Activated naive CD8-positive, alpha-beta T cell treated with anti-CD3 and anti-CD28 coated beads, Interleukin-2, amount 50 U/mL, for 16 hours (primary cell): ENCODE data around the gene KCNC3.

Experiments used
- DNase-seq: peaks from one replicate; pipeline ENCODE4 v3.0.0-alpha.2; 2020; ENCODE audit warnings: low read depth, low spot score

KCNC3 gene

DNA sequence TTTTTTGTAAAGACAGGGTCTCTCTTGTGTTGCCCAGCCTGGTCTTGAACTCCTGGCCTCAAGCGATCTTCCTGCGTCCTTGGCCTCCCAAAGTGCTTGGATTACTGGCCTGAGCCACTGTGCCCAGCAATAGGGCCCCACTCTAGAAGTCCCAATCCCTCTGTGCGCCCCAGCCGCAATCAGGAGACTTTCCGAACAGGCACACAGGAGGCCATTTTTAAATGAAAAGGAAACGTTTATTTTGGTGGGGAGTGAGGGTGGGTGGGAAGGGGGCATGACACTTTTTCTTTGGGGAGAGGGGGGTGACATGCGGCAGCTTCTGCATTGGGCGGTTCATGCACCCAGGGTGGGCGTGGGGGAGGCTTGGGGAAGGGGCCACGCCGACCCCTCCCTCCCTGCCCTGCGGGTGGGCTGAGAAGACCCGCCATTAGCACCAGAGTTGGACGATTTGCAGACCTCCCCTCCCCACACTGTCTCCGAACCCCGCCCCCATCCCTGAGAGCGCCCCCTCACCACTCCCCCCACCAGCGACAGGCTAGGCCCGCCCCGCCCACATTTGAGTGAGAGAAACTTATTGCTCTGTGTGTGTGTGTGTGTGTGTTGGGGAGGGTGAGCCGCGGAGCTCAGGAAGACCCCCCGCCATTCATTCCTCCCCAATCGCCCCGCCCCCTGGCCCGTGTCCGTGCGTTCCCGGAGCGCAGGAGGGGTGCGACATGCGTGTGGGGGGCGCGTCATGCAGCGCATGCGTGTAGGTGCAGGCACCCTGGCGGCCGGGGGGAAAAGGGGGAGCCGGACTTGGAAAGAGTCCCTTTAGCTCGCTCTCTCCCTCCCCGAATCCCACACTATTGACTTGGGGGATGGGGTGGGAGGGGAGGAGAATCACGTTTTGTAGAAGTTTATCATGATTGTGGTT is 17.2 kb downstream of the KCNC3 start:
- no peak for DNase-seq

DNA sequence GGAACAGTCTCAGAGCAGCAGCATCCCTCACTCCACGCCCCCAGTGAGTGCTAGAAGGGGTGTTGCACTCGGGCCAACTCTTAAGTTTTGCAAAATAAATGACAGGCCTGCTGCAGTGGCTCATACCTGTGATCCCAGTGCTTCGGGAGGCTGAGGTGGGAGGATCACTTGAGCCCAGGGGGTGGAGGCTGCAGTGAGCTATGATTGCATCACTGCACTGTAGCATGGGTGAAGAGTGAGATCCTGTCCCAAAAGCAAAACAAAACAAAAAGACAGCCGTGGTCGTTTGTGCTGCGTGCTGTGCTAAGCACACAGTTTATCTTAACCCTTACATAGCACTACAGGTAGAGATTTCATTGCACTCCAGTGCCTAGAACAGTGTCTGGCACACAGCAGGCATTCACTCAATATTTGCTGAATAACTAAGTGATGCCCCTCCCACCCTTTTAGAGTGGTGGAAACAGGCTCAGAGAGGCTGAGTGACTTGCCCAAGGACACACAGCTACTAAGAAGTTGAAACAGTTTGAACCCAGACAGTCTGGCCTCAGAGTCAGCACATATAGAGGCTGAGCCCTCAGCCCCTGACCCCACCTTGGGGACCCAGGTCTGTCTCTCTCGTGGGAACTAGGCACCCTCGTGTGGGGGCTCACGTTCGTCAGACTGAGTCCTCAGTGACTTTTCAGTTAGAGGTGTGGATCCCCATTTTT is 18.3 kb downstream of the KCNC3 start:
- no peak for DNase-seq

DNA sequence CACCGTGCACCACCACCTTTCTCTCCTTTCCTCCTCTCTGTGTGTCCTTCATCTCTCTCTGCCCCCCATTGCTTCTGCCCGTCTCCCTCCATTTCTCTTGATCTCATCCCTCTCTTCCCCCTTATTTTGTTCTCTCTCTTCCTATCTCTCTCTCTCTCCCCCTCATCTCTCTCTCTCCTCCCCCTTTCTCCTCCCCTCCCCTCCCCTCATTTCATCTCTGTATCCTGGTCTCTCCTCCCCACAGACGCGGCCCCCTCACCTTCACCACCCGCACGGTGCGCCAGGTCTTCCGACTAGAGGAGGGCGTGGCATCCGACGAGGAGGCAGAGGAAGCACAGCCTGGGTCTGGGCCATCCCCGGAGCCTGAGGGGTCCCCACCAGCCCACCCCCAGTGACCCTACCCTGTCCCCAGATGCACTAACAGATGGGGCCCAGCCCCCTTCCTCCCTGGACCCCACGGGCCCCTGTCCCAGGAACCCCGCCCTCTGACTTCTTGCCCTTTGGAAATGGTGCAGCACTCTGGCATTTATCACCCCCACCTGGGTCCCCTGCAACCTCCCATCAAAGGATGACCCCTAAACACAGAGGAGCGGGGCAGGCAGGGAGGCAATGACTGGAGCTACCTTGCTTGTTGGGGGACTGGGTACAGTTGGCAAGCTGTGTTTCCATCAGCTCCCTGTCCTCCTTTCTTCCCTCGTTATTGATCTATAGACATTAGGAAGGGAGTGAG is 19.6 kb downstream of the KCNC3 start:
- DNase-seq = no peak

- no peak for DNase-seq
Measured at GRCh38 chr19:50308991-50309390, 20.2 kb downstream of the KCNC3 start.

DNA sequence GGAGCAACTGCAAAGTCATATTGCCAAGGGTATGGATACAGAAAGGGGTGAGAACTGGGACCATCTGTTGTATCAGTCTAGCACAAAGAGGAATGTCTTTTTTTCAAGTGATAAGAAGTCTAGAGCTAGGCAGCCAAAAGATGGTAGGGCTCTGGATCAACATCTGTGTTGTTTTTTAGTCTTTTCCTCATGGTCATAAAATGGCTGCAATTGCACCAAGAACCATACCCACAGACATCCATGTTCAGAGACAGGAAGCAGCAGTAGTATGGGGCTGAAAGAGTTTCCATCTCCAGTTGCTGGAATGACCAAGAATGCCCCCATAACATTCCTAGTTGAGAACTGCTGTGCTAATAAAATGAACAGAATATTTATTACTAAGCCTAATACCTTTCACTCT is 25.6 kb downstream of the KCNC3 start:
- no peak for DNase-seq

DNA sequence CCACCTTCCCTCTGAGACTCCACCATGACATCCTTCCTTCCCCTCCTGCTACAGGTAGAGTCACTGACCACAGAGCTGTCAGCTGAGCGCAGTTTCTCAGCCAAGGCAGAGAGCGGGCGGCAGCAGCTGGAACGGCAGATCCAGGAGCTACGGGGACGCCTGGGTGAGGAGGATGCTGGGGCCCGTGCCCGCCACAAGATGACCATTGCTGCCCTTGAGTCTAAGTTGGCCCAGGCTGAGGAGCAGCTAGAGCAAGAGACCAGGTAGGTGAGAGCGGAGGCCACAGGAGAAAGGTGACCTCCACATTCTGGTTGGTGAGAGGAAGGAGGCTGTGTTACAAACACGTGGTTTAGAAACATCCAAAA is 27.6 kb downstream of the KCNC3 start:
- DNase-seq = no peak

DNA sequence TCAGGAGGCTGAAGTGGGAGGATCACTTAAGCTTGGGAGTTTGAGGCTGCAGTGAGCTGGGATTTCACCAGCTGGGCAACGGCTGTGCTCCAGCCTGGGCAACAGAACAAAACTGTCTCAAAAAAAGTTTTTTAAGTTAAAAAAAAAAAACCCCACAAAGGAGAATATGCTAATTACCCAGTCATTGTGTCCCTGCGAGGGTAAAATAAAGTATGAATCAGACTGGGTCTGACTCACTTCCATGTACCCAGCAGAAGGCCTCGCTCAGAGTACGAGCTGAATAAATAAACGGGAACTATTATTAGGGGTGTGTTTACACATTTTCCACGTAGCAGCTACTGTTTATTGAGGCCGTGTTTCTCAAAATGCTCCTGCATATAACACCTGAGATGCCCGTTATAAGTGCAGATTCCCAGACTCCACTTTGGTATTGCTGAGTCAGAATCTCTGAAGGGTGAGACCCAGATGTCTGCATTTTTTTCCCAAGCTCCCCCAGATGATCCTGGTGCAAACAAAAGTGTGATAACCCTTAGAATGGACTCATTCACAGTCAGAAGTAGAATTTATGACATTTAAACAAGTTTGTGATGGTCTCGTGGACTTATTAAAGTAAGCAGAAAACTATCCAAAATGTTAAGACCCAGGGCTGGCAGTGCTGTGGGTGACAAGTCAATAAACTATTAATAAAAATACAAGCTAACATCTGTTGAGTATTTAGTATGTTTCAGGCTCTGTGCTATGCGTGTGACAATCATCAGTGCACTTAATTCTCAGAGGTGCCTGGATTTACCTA is 28.2 kb downstream of the KCNC3 start:
- DNase-seq = no peak

- no peak for DNase-seq
Measured at GRCh38 chr19:50300051-50300450, 29.1 kb downstream of the KCNC3 start.

GRCh38 chr19:50293263-50294004 is 35.7 kb downstream of the KCNC3 start:
- DNase-seq = no peak

DNA sequence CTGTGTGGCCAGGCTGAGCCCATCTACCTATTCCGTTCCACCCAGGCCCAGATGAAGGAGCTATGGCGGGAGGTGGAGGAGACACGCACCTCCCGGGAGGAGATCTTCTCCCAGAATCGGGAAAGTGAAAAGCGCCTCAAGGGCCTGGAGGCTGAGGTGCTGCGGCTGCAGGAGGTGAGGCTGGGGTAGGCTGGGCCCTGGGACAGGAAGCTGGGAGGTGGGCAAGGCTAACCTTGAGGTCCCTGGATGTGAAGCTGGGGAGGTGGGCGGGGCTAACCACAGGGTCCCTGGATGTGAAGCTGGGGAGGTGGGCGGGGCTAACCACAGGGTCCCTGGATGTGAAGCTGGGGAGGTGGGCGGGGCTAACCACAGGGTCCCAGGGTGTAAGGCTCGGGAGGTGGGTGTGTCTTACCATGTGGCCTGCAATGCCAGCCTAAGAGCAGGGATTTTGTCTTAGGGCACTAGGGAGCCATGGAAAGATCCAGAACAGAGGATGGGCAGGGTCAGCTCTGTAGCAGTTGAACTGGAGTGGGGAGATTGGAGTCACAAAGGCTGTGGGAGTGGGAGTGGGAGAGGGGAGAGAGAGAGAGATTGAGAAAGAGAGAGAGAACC is 36.9 kb downstream of the KCNC3 start:
- DNase-seq = no peak

- no peak for DNase-seq
Measured at GRCh38 chr19:50290775-50291174, 38.4 kb downstream of the KCNC3 start.

DNA sequence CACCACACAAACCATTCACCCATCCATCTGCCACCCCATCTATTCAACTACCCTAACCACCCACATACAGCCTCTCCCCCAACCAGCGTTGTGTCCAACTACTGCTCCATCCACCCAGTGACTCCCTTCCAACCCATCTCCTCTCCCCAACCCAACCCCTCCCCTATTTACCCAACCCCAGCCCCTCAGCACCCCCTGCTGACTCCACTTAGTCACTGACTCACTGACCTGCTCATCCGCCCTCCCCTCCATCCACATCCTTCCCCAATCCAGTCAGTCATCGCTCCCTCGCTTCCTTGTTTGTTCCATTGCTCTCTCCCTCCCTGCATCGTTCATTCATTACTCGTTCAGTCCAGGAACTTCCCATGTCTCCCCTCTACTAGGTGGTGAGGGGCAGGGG is 39.2 kb downstream of the KCNC3 start:
- DNase-seq = no peak

DNA sequence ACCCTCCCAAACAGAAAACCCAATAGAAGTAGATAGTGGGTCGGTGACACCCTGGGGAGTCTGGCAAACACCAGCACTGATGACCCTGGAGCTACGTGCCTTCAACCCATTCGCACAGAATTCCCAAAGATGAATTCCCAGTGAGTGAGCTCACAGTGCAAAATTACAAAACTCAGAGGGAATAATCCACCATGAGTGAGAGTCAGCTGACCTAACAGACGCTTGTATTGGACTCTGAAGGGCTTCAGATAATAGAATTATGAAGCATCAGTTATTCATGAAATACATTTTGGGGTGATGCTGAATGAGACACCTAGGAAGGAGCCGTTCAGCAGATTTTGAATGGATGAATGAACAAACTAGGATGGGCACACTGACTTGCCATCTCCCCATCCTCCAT is 40.2 kb downstream of the KCNC3 start:
- DNase-seq = no peak

- no peak for DNase-seq
Measured at GRCh38 chr19:50287331-50287730, 41.8 kb downstream of the KCNC3 start.

- no peak for DNase-seq
Measured at GRCh38 chr19:50286443-50286842, 42.7 kb downstream of the KCNC3 start.

GRCh38 chr19:50285833-50286232 is 43.3 kb downstream of the KCNC3 start:
- no peak for DNase-seq

DNA sequence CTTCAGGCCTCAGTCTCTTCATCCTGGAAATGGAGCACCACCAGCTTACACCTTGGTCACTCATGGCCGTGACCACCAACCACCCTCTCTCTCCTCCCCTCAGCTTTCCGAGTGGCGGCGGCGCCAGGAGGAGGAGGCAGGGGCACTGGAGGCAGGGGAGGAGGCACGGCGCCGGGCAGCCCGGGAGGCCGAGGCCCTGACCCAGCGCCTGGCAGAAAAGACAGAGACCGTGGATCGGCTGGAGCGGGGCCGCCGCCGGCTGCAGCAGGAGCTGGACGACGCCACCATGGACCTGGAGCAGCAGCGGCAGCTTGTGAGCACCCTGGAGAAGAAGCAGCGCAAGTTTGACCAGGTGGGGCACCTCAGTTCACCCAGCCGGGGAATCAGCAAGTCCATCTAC is 47.7 kb downstream of the KCNC3 start:
- no peak for DNase-seq

DNA sequence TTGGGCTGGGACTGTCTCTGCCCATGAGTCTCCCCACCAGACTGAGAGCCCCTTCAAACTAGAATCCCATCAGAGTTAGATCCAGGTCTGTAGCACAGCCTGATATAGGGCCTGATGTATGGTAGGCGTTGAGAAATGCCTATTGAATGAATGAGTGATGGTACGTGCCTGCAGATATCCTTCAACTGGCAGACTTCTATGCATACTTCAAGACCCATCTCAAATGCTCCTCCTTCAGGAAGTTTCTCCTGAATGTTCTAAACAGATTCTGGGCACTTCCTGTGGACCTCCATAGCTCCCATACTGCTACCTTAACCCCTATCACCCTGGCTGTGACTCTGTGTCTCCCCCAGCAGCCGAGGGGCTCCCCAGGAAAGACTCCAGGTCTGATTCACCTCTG is 48.2 kb downstream of the KCNC3 start:
- DNase-seq = no peak

DNA sequence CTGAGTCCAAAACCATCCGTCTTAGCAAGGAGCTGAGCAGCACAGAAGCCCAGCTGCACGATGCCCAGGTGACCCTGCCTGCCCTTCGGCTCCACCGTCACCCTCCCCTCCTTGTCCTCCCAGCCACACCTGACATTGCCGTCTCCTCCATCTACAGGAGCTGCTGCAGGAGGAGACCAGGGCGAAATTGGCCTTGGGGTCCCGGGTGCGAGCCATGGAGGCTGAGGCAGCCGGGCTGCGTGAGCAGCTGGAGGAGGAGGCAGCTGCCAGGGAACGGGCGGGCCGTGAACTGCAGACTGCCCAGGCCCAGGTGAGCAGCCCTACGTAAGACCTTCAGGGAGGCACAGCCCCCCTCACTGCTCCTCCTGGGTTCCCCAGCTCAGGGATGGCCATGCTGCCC is 49.1 kb downstream of the KCNC3 start:
- DNase-seq = no peak

GRCh38 chr19:50277966-50278580 is 51.1 kb downstream of the KCNC3 start:
- DNase-seq = no peak
